HG02642 (cell line): ENCODE results near the gene SPRR3.
"Not testable (repeated sequence)": the region's sequence is repeated elsewhere in the genome, so short reads cannot be mapped to it uniquely, and the experiment has no call there.

Experiments
- ATAC-seq: cut with Tn5 transposase; IDR thresholded peaks from one replicate; pipeline ENCODE4 v1.9.1; 2021; ENCODE audit warnings: mild to moderate bottlenecking; ENCODE audit not compliant: unreplicated experiment, poor library complexity

The SPRR3 gene

DNA sequence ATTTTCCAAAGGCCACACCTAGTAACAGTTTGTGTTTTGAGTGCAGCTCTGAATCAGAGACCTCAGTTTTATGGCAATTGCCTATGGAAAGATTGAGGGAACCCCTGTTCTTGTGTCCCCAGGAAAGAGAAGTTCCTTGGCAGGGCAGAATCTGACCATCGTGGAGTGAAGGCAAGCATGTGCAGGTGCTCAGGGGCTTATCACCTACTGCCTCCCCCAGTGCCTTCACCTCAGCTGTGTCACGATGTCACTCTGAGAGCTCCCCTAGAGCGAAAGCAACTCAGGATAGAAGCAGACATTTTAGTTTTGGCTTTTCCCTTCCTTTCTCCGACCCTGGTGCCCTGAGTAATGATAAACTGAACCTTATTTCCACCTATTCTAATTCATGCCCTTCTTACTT is 19.5 kb upstream of the SPRR3 start:
- ATAC-seq: no peak

- ATAC-seq: no peak
Measured at GRCh38 chr1:152983234-152983633, 18.3 kb upstream of the SPRR3 start.

- no peak for ATAC-seq
Measured at GRCh38 chr1:152983743-152984142, 17.8 kb upstream of the SPRR3 start, which contains the start of gene SPRR1A. Gene SPRR1A (plus strand): TSS chr1:152984081. CDS start chr1:152985231, 1,150 bp downstream.

DNA sequence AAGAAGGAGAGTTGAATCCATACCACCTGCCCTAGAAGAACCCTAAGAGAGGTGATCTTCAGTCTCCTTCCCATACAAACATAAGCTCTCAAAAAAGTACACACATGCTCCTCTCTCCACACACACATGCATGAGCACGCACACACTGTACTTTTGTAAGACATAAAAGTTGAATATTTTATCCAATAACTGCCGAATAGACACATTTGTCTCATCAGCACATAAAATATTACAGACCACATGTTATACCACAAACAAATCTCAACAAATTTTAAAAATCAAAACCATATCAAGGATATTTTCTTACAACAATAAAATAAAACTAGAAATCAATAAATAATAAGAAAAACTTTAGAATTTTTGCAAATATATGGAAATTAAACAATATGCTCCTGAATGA is 15.0 kb upstream of the SPRR3 start:
- no peak for ATAC-seq

- no peak for ATAC-seq
Measured at GRCh38 chr1:152993186-152993585, 8.4 kb upstream of the SPRR3 start.

DNA sequence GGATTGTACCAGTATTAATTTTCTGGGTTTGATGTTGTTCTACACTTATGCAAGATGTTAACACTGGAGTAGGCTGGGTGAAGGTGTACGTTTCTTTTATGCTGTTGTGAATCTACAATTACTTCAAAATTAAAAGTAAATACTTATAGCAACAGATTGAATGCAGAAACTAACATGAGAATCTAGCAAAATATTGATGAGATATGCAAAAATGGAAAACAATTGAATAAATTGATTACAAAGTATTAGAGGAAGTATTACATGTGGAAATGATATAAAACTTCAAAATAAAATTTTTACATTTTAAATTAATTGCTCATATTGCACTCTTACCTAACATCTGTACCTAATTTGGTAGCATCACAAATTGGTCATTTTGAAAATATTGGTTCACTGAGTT is 5.7 kb upstream of the SPRR3 start:
- ATAC-seq: no peak

- no peak for ATAC-seq
Measured at GRCh38 chr1:152996633-152997400, 4.7 kb upstream of the SPRR3 start.

DNA sequence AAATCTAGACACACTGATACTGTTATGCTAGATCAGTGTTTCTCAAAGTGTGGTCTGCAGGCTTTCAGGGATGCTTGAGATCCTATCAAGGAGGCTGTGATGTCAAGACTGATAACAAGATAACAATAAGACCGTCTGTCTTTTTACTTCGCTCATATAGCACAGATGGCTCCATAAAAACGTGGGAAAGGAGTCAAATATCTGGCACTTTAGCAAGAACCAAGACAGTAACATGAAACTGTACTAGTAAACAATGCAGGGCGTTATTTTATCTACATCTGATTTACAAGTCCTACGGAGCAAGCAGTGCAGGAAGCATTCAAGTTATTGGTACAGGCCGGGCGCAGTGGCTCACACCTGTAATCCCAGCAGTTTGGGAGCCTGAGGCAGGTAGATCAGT is 3.6 kb upstream of the SPRR3 start:
- no peak for ATAC-seq

GRCh38 chr1:152998476-152998875 is 3.1 kb upstream of the SPRR3 start:
- no peak for ATAC-seq

DNA sequence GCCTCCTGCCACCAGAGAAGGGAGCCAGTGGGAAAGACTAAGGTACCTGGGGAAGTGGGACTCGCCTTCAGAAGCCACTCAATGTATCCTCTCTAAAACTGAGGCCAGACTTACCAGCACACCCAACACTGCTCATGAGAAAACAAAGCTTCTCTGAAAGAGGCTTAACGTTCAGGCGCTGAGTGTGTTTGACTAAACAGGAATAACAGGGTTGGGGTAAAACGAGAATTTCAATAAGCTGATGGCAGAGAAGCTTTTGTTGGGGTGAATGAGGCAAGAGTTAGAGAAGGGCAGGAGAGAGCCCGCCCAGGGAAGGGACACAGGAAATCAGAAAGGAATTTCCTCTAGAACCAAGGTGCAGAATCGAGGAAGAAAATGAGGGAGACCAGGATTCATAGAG is 1.7 kb upstream of the SPRR3 start:
- ATAC-seq: no peak

GRCh38 chr1:153000294-153000693 is 1.3 kb upstream of the SPRR3 start:
- no peak for ATAC-seq

DNA sequence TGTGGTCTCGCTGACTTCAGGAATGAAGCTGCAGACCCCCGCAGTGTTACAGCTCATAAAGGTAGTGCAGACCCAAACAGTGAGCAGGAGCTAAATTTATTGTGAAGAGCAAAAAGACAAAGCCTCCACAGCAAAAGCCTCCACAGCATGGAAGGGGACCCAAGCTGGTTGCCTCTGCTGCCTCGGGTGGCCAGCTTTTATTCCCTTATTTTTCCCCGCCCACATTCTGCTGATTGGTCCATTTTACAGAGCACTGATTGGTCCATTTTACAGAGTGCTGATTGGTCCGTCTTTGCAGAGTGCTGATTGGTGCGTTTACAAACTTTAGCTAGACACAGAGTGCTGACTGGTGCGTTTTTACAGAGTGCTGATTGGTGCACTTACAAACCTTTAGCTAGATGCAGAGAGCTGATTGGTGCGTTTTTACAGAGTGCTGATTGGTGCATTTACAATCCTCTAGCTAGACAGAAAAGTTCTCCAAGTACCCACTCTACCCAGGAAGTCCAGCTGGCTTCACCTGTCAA is 9.7 kb downstream of the SPRR3 start:
- ATAC-seq: not testable (repeated sequence)

GRCh38 chr1:153021829-153022228 is 20.3 kb downstream of the SPRR3 start:
- ATAC-seq: not testable (repeated sequence)

DNA sequence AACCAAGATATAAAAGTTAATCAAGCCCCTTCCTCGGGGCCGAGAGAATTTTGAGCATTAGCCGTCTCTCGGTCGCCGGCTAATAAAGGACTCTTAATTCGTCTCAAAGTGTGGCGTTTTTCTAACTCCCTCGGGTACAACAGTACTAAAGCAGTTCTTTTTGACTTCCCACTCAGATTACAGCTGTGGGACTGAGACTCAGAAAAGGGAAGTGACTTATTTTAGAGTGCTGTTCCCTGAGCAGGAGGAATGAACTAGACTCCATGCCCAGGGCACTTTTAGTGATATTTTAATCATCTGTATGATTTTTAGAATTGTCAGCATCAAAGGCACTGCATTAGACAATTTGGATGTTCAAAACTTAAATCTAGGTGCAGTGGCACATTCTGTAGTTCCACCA is 20.8 kb downstream of the SPRR3 start:
- ATAC-seq: not testable (repeated sequence)

- ATAC-seq: no peak
Measured at GRCh38 chr1:153023109-153023508, 21.6 kb downstream of the SPRR3 start.

DNA sequence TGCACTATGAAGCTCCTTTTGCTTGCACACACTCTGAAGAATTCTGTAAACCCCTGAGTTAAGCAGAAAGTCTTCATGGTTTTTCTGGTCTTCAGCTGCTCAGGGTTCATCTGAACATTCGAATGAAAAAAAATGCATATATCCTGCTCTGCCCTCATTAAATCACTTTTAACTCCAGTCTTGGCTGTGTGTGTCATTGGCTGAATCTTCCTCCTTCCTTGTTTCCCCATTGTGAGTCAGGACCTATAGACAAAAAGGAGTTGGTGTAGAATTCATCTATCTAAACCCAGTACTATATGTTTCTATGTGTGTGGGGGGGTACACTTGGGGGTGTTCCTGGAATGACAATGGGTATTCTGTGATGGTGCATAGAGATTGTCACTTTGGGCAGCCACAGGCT is 22.9 kb downstream of the SPRR3 start:
- ATAC-seq: no peak

GRCh38 chr1:153025797-153026196 is 24.2 kb downstream of the SPRR3 start:
- no peak for ATAC-seq

DNA sequence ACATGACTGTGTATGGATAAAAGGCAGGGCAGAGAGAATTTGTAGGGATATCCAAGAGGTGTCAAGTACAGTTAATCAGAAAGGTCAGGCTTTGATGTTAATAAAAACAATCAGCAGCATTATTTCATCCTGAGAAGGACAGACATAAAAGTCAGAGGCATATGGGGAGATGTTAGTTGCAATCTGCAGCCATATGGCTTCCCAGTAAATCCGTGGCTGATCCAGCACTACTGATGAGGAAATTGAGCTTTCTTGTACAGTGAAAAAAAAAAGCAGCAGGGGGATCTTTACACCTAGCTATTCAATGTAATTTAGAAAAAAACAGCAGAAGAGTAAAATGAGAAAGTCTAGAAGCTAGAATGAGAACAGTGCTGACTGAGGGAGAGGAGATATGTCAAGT is 27.2 kb downstream of the SPRR3 start:
- ATAC-seq: no peak

GRCh38 chr1:153030895-153031294 is 29.3 kb downstream of the SPRR3 start, which contains the start of gene SPRR1B:
Gene SPRR1B (plus strand): TSS chr1:153031203. CDS start chr1:153032346, 1,143 bp downstream.
- ATAC-seq: no peak

- no peak for ATAC-seq
Measured at GRCh38 chr1:153032073-153032472, 30.5 kb downstream of the SPRR3 start.

DNA sequence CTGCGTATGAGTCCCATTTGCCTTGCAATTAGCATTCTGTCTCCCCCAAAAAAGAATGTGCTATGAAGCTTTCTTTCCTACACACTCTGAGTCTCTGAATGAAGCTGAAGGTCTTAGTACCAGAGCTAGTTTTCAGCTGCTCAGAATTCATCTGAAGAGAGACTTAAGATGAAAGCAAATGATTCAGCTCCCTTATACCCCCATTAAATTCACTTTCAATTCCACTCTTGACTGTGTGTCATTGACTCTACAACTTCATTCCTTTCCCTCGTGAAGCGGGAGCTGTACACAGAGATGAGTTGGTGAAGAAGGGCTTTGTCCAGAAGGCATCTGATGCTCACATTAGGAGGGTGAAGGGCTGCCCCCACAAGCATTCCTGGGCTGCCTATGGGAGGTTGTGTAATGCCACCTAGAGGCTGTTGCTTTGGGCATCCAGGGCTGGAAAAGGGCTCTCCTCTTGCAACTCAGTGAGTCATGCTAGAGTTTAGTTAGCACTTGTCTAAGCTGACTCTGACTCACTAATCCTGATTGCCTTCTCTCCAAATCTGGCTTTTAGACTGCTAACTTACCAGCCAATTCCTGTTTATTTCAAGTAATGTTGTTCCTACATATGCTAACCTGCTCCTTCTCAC is 31.2 kb downstream of the SPRR3 start:
- ATAC-seq: no peak

DNA sequence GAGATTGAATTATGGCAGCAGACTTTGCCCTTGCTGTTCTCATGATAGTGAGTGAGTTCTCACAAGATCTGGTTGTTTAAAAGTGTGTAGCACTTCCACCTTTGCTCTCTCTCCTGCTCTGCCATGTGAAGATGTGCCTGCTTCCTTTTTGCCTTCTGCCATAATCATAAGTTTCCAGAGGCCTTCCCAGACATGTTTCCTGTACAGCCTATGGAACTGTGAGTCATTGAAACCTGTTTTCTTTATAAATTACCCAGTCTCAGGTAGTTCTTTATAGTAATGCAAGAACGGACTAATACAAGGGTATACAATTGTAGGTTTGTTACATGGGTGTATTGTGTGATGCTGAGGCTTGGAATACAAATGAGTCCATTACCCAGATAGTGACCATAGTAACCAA is 33.7 kb downstream of the SPRR3 start:
- no peak for ATAC-seq
